Breast epithelium (tissue), 3 donors: ENCODE results near the gene ADORA1.

Source experiments
- CTCF ChIP-seq, 3 donors: fragments of 450-650 bp; IDR thresholded peaks; one replicate each; pipeline ENCODE4 v1.5.1; 2016 to 2017; ENCODE audit warnings: antibody characterized with exemption in 3 of 3, mild to moderate bottlenecking in 3 of 3, moderate library complexity in 3 of 3
- POLR2A ChIP-seq: fragments of 450-650 bp; IDR thresholded peaks from one replicate; pipeline ENCODE4 v1.6.1; 2016; ENCODE audit warnings: antibody characterized with exemption, mild to moderate bottlenecking, moderate library complexity

- TF ChIP-seq CTCF (IDR thresholded peaks at IDR 0.05): no peak
- no peak for TF ChIP-seq POLR2A
Measured at GRCh38 chr1:203084588-203085527, 42.7 kb upstream of the ADORA1 start.
